ENCODE results near the gene PLXDC2. TPM values are rescaled to one million over a fixed set of nuclear protein-coding genes. Genes with fewer than 3 reads are reported as not detected.

PLXDC2 gene
- total and polyA plus RNA-seq, 2 donors (not counting 1 experiment from before 2014, with no cell fraction given) = 0.07 TPM

GRCh38 chr10:19918794-19919193 lies 102.6 kb downstream of the PLXDC2 start:
- intact Hi-C loops (cut with micrococcal nuclease) = no loop called here
- Histone ChIP-seq H3K79me2 (ENCODE audit: control insufficient read depth, insufficient read depth, low read length) (no peaks in the 10 kb centered on the region), H3K9me3 (ENCODE audit: control extremely low read depth in 1 of 3, control insufficient read depth in 2 of 3, insufficient read depth in 1 of 3, low read length in 2 of 3) (peaks cover 0 to 2% (median 0%) of the 10 kb centered on the region in 3 donors), H4K20me1 (ENCODE audit: control insufficient read depth, insufficient read depth, low read length, poor library complexity, severe bottlenecking) (no peaks in the 10 kb centered on the region), H3K4me1 (ENCODE audit: control insufficient read depth in 2 of 2, insufficient read depth in 2 of 2, low read length in 2 of 2) (no peaks in the 10 kb centered on the region), H3K4me2 (replicated peaks; ENCODE audit: low read depth, low read length, poor library complexity, severe bottlenecking) (no peak overlapping the region), H3K27me3 (replicated peaks in 1 of 4; ENCODE audit: control extremely low read depth in 1 of 4, control insufficient read depth in 3 of 4, insufficient read depth in 4 of 4, low read length in 3 of 4) (no peaks in the 10 kb centered on the region), H3K36me3 (replicated peaks in 1 of 2; ENCODE audit: control extremely low read depth in 1 of 2, control insufficient read depth in 1 of 2, extremely low read depth in 1 of 2, insufficient read depth in 2 of 2, low read length in 1 of 2) (no peaks in the 10 kb centered on the region), H2AFZ (ENCODE audit: insufficient read depth, low read depth, low read length, poor library complexity, severe bottlenecking) (no peak overlapping the region), H3K4me3 (ENCODE audit: control extremely low read depth in 1 of 5, extremely low read depth in 1 of 5, insufficient read depth in 1 of 5, low read depth in 2 of 5, low read length in 4 of 5) (no peak overlapping the region), H3K9ac (ENCODE audit: low read length) (no peak overlapping the region), H3K27ac (ENCODE audit: low read length in 2 of 2) (no peak overlapping the region)
- WGBS (ENCODE audit: insufficient coverage) = 90% methylated on average over 2 of the region's 4 CpGs
- peaks cover 1% of the 10 kb centered on the region for H3K9me3 Mint-ChIP-seq (ENCODE audit: insufficient read depth)
- no peak overlapping the region for H3K27ac Mint-ChIP-seq
- no peak overlapping the region for H3K4me3 Mint-ChIP-seq
- ChIA-PET CTCF (no interaction called here), POLR2A (no interaction called here)
- no peaks in the 10 kb centered on the region for H3K27me3 Mint-ChIP-seq
- no peaks in the 10 kb centered on the region for H3K4me1 Mint-ChIP-seq
- no peak for DNase-seq
- TF ChIP-seq, protein P1, sequence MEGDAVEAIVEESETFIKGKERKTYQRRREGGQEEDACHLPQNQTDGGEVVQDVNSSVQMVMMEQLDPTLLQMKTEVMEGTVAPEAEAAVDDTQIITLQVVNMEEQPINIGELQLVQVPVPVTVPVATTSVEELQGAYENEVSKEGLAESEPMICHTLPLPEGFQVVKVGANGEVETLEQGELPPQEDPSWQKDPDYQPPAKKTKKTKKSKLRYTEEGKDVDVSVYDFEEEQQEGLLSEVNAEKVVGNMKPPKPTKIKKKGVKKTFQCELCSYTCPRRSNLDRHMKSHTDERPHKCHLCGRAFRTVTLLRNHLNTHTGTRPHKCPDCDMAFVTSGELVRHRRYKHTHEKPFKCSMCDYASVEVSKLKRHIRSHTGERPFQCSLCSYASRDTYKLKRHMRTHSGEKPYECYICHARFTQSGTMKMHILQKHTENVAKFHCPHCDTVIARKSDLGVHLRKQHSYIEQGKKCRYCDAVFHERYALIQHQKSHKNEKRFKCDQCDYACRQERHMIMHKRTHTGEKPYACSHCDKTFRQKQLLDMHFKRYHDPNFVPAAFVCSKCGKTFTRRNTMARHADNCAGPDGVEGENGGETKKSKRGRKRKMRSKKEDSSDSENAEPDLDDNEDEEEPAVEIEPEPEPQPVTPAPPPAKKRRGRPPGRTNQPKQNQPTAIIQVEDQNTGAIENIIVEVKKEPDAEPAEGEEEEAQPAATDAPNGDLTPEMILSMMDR (IDR thresholded peaks at IDR 0.05) = no peak
- no peak for TF ChIP-seq EZH2 (IDR thresholded peaks at IDR 0.05; ENCODE audit: borderline replicate concordance, insufficient read depth, low read depth, low read length, poor library complexity, severe bottlenecking)
- no peak for ATAC-seq (ENCODE audit: low read depth)

GRCh38 chr10:19919671-19920070 lies 103.4 kb downstream of the PLXDC2 start:
- H3K79me2 ChIP-seq (ENCODE audit: control insufficient read depth, insufficient read depth, low read length) = no peaks in the 10 kb centered on the region
- H3K27ac Mint-ChIP-seq = no peak overlapping the region
- DNase-seq = no peak
- no peak overlapping the region for H3K9ac ChIP-seq (ENCODE audit: low read length)
- peaks cover 0 to under 1% (median 0%) of the 10 kb centered on the region in 3 donors for H3K9me3 ChIP-seq (ENCODE audit: control extremely low read depth in 1 of 3, control insufficient read depth in 2 of 3, insufficient read depth in 1 of 3, low read length in 2 of 3)
- ATAC-seq (ENCODE audit: low read depth) = no peak
- no peak overlapping the region for H3K4me3 Mint-ChIP-seq
- no peaks in the 10 kb centered on the region for H3K27me3 Mint-ChIP-seq
- H3K27ac ChIP-seq (ENCODE audit: low read length in 2 of 2) = no peak overlapping the region
- no peaks in the 10 kb centered on the region for H3K27me3 ChIP-seq (replicated peaks in 1 of 4; ENCODE audit: control extremely low read depth in 1 of 4, control insufficient read depth in 3 of 4, insufficient read depth in 4 of 4, low read length in 3 of 4)
- no peak overlapping the region for H3K4me2 ChIP-seq (replicated peaks; ENCODE audit: low read depth, low read length, poor library complexity, severe bottlenecking)
- no peaks in the 10 kb centered on the region for H4K20me1 ChIP-seq (ENCODE audit: control insufficient read depth, insufficient read depth, low read length, poor library complexity, severe bottlenecking)
- H2AFZ ChIP-seq (ENCODE audit: insufficient read depth, low read depth, low read length, poor library complexity, severe bottlenecking) = no peak overlapping the region
- H3K4me1 Mint-ChIP-seq = no peaks in the 10 kb centered on the region
- no peaks in the 10 kb centered on the region for H3K4me1 ChIP-seq (ENCODE audit: control insufficient read depth in 2 of 2, insufficient read depth in 2 of 2, low read length in 2 of 2)
- peaks cover 1% of the 10 kb centered on the region for H3K9me3 Mint-ChIP-seq (ENCODE audit: insufficient read depth)
- no peak overlapping the region for H3K4me3 ChIP-seq (ENCODE audit: control extremely low read depth in 1 of 5, extremely low read depth in 1 of 5, insufficient read depth in 1 of 5, low read depth in 2 of 5, low read length in 4 of 5)
- TF ChIP-seq, protein P1 (IDR thresholded peaks at IDR 0.05) = no peak
- TF ChIP-seq EZH2 (IDR thresholded peaks at IDR 0.05; ENCODE audit: borderline replicate concordance, insufficient read depth, low read depth, low read length, poor library complexity, severe bottlenecking) = no peak
- no peaks in the 10 kb centered on the region for H3K36me3 ChIP-seq (replicated peaks in 1 of 2; ENCODE audit: control extremely low read depth in 1 of 2, control insufficient read depth in 1 of 2, extremely low read depth in 1 of 2, insufficient read depth in 2 of 2, low read length in 1 of 2)
- intact Hi-C loops (cut with micrococcal nuclease) = no loop called here
- no CpG with 5 or more reads among the region's 2 CpGs for WGBS (ENCODE audit: insufficient coverage)
- POLR2A ChIA-PET = no interaction called here
- CTCF ChIA-PET = no interaction called here

Measured in B cell (primary cell).